Endothelial cell of umbilical vein (primary cell): ENCODE measurements around the gene C19orf33. TPM values are rescaled to one million over a fixed set of nuclear protein-coding genes. Genes with fewer than 3 reads are reported as not detected.

Experiments used
- BruUV-seq: library from RNA; stranded (reverse); fragments of 400-500 nt; replicated peaks from 2 replicates; lab custom pipeline; 2021; lab: Mats Ljungman, UMichigan
- CTCF ChIA-PET: fragments of 300-600, 350-600 bp; sonication (Branson Sonifier 250); formaldehyde crosslinking; loops from one replicate; lab custom pipeline; 2021; ENCODE audit warnings: antibody characterized with exemption, inconsistent platforms; lab: Charles Lee
- POLR2A ChIA-PET: fragments of 300-600, 350-600 bp; sonication (Branson Sonifier 250); formaldehyde crosslinking; loops from one replicate; lab custom pipeline; 2021; ENCODE audit warnings: antibody characterized with exemption, inconsistent platforms; lab: Charles Lee
- DNase-seq: peaks from one replicate; pipeline ENCODE4 v3.0.0-alpha.2; 2011; ENCODE audit warnings: low read depth, low spot score
- FAIRE-seq: peaks from 2 replicates; lab custom pipeline; 2011; peaks lifted over from hg19 to GRCh38; lab: Jason Lieb, UNC
- H2AFZ ChIP-seq: 2 replicates; pipeline ENCODE4 v1.6.0; 2012; ENCODE audit warnings: low read depth, low read length, control low read depth, inconsistent platforms
- H3K27ac ChIP-seq: 2 replicates; pipeline ENCODE4 v1.5.1; 2011; ENCODE audit warnings: low read depth, mild to moderate bottlenecking, control low read depth, low read length, moderate library complexity; ENCODE audit not compliant: insufficient read depth
- H3K27me3 ChIP-seq, 2 experiments: 2 replicates each; pipeline versions ENCODE4 v1.6.0 to v1.6.1; 2011; ENCODE audit warnings: low read length in 2 of 2, mixed read lengths in 1 of 2; ENCODE audit not compliant: control insufficient read depth in 2 of 2, insufficient read depth in 2 of 2
- H3K36me3 ChIP-seq, 2 experiments: 2 replicates in 1 of 2; 3 replicates in 1 of 2; pipeline ENCODE4 v1.5.1; 2011; ENCODE audit warnings: low read length in 2 of 2, mild to moderate bottlenecking in 1 of 2, moderate library complexity in 1 of 2; ENCODE audit not compliant: control insufficient read depth in 2 of 2, insufficient read depth in 2 of 2; ENCODE audit errors: extremely low read depth in 1 of 2
- H3K4me1 ChIP-seq: 3 replicates; pipeline ENCODE4 v1.5.1; 2011; ENCODE audit warnings: mild to moderate bottlenecking, low read length; ENCODE audit not compliant: control insufficient read depth, insufficient read depth; ENCODE audit errors: extremely low read depth
- H3K4me2 ChIP-seq: 2 replicates; pipeline ENCODE4 v1.6.1; 2011; ENCODE audit warnings: low read length, control low read depth, mixed read lengths; ENCODE audit not compliant: insufficient read depth
- H3K4me3 ChIP-seq, 3 experiments: fragments of 200-600 bp in 1 of 3; sonication (generic), shearing (Covaris generic) in 1 of 3; replicated peaks in 1 of 3; 2 replicates each; pipeline ENCODE4 v1.5.1; 2011 to 2016; ENCODE audit warnings: control low read depth in 3 of 3, low read length in 3 of 3, mild to moderate bottlenecking in 2 of 3, inconsistent platforms in 1 of 3, low read depth in 1 of 3, moderate library complexity in 1 of 3; ENCODE audit not compliant: insufficient read depth in 1 of 3
- H3K79me2 ChIP-seq: 2 replicates; pipeline ENCODE4 v1.6.0; 2012; ENCODE audit warnings: low read length, inconsistent platforms; ENCODE audit not compliant: control insufficient read depth, insufficient read depth
- H3K9ac ChIP-seq: replicated peaks from 2 replicates; pipeline ENCODE3; 2011; ENCODE audit warnings: low read length, control low read depth; ENCODE audit not compliant: insufficient read depth; ENCODE audit errors: extremely low read depth
- H3K9me1 ChIP-seq: replicated peaks from 3 replicates; pipeline ENCODE4 v1.6.0; 2011; ENCODE audit warnings: mild to moderate bottlenecking, low read length; ENCODE audit not compliant: control insufficient read depth, insufficient read depth; ENCODE audit errors: extremely low read depth
- H3K9me3 ChIP-seq: replicated peaks from 2 replicates; pipeline ENCODE4 v1.5.1; 2012; ENCODE audit warnings: low read length, inconsistent platforms; ENCODE audit not compliant: control insufficient read depth, insufficient read depth
- H4K20me1 ChIP-seq: replicated peaks from 2 replicates; pipeline ENCODE3; 2011; ENCODE audit warnings: mild to moderate bottlenecking, low read length; ENCODE audit not compliant: control insufficient read depth, insufficient read depth; ENCODE audit errors: extremely low read depth
- CTCF ChIP-seq, 2 donors: IDR thresholded peaks; 1 replicate in 1 of 2; 2 replicates in 1 of 2; pipeline ENCODE4 v1.5.1; 2011; ENCODE audit warnings: low read length in 2 of 2, mild to moderate bottlenecking in 2 of 2, moderate library complexity in 2 of 2, control low read depth in 1 of 2, inconsistent platforms in 1 of 2, low read depth in 1 of 2; ENCODE audit not compliant: insufficient read depth in 1 of 2; ENCODE audit errors: extremely low read depth in 1 of 2
- EZH2 ChIP-seq: IDR thresholded peaks from 2 replicates; pipeline ENCODE4 v1.6.1; 2012; ENCODE audit warnings: borderline replicate concordance, low read depth, mild to moderate bottlenecking, moderate library complexity, low read length, inconsistent platforms; ENCODE audit not compliant: severe bottlenecking
- FOS ChIP-seq: IDR thresholded peaks from 2 replicates; pipeline ENCODE4 v1.6.1; 2011; ENCODE audit warnings: mild to moderate bottlenecking, low read length, moderate library complexity, borderline replicate concordance; ENCODE audit not compliant: insufficient read depth
- GATA2 ChIP-seq: IDR thresholded peaks from 2 replicates; pipeline ENCODE4 v1.7.0; 2011; ENCODE audit warnings: low read depth, mild to moderate bottlenecking, moderate library complexity, mixed read lengths, low read length; ENCODE audit not compliant: insufficient read length, insufficient read depth
- JUN ChIP-seq: IDR thresholded peaks from 2 replicates; pipeline ENCODE4 v1.6.1; 2011; ENCODE audit warnings: borderline replicate concordance, low read depth; ENCODE audit not compliant: insufficient read length, insufficient read depth
- MAX ChIP-seq: IDR thresholded peaks from 2 replicates; pipeline ENCODE4 v1.6.1; 2011; ENCODE audit not compliant: insufficient read depth, insufficient read length
- MYC ChIP-seq: IDR thresholded peaks from one replicate; pipeline ENCODE4 v1.6.1; 2011; ENCODE audit warnings: mild to moderate bottlenecking, low read depth, low read length
- POLR2A ChIP-seq: IDR thresholded peaks from 2 replicates; pipeline ENCODE4 v1.6.1; 2012; ENCODE audit warnings: low read depth, mild to moderate bottlenecking, control low read depth, low read length
- POLR2AphosphoS5 ChIP-seq: IDR thresholded peaks from 2 replicates; pipeline ENCODE4 v1.6.1; 2012; ENCODE audit warnings: low read depth, mild to moderate bottlenecking, control low read depth, low read length, moderate library complexity; ENCODE audit not compliant: insufficient read depth
- dilution Hi-C: fragments of 300-500 bp; cut with MboI; formaldehyde crosslinking; loops from one replicate; pipeline ENCODE4 v1.15.0; 2019; ENCODE audit warnings: low sequenced_read_pairs; ENCODE audit not compliant: extremely low pct_ligation_motif_present
- intact Hi-C: fragments of 100-400 bp; cut with micrococcal nuclease; formaldehyde crosslinking; loops from one replicate; pipeline ENCODE4 v1.10.0; 2022
- polyA plus RNA-seq, 4 experiments: library from polyadenylated mRNA; depleted of rRNA in 3 of 4; stranded (reverse) in 3 of 4; unstranded in 1 of 4; fragments of >200 nt; gene quantifications; 2 replicates each; pipeline versions ENCODE4 v1.2.1 to v1.2.3, GENCODE V29; 2011 to 2012; ENCODE audit warnings: missing spikeins in 1 of 4
- total RNA-seq: library from RNA; stranded (reverse); gene quantifications from 2 replicates; pipeline ENCODE4 v1.2.3, GENCODE V29; 2021

Gene C19orf33
- total and polyA plus RNA-seq, 2 donors (not counting 3 experiments of a cell fraction or from before 2014, with no cell fraction given), result 4.3 to 34.1 TPM

GRCh38 chr19:38262585-38263268 lies 41.3 kb upstream of the C19orf33 start:
- CTCF ChIA-PET, result no interaction called here

More at GRCh38 chr19:38262585-38263268, 41.3 kb upstream of the C19orf33 start:
- no peak overlapping the region for H3K4me3 ChIP-seq
- H3K27me3 ChIP-seq, result no peaks in the 10 kb centered on the region
- H3K79me2 ChIP-seq, result no peaks in the 10 kb centered on the region
- H3K27ac ChIP-seq, result no peak overlapping the region
- POLR2A ChIA-PET, result no interaction called here
- H3K9me3 ChIP-seq, result no peaks in the 10 kb centered on the region
- intact Hi-C loops, result no loop called here
- no peak for TF ChIP-seq CTCF (IDR thresholded peaks at IDR 0.05; ENCODE audit: extremely low read depth in 1 of 2, insufficient read depth in 1 of 2, low read depth in 1 of 2, low read length in 2 of 2)
- no peak for TF ChIP-seq JUN
- no peak for TF ChIP-seq POLR2AphosphoS5
- TF ChIP-seq MAX, result no peak
- no peak for TF ChIP-seq FOS
- TF ChIP-seq GATA2, result no peak
- TF ChIP-seq EZH2, result no peak
- TF ChIP-seq MYC, result no peak
- TF ChIP-seq POLR2A, result no peak
- dilution Hi-C loops, result no loop called here
- no peak overlapping the region for H2AFZ ChIP-seq
- peaks cover 20% of the 10 kb centered on the region for H3K4me1 ChIP-seq
- no peaks in the 10 kb centered on the region for H3K36me3 ChIP-seq
- H3K9me1 ChIP-seq, result no peaks in the 10 kb centered on the region
- H4K20me1 ChIP-seq, result no peaks in the 10 kb centered on the region
- no TSS peak for BruUV-seq
- no peak overlapping the region for H3K9ac ChIP-seq
- no peak overlapping the region for H3K4me2 ChIP-seq
- no peak for DNase-seq
- FAIRE-seq, result no peak
